ENCODE results near the gene SLC9A8.
A peak's percentile ranks its signal among the peaks of the same experiment; 100 is the strongest.

Gene SLC9A8

GRCh38 chr20:49906615-49907154 lies 94.1 kb downstream of the SLC9A8 start:
- Histone ChIP-seq H3K4me3 (no peak overlapping the region), H3K27ac (no peak overlapping the region)

- Histone ChIP-seq H3K4me3 (no peak overlapping the region), H3K27ac (peak overlapping the region in 2 of 21 experiments; percentile 3 to 21)
Observed at GRCh38 chr20:49907405-49908257, 95.0 kb downstream of the SLC9A8 start.

- Histone ChIP-seq H3K4me3 (no peak overlapping the region), H3K27ac (no peak overlapping the region)
Observed at GRCh38 chr20:49908258-49908565, 95.6 kb downstream of the SLC9A8 start.

GRCh38 chr20:49909499-49910339 lies 97.1 kb downstream of the SLC9A8 start:
- Histone ChIP-seq H3K27ac (peak overlapping the region in 3 of 21 experiments; percentile 0 to 41 (median 26)), H3K4me3 (no peak overlapping the region)

- Histone ChIP-seq H3K27ac (peak overlapping the region in 2 of 21 experiments; percentile 0 to 13), H3K4me3 (no peak overlapping the region)
Observed at GRCh38 chr20:49910340-49910706, 97.7 kb downstream of the SLC9A8 start.

- H3K4me3 ChIP-seq = no peak overlapping the region
- no peak overlapping the region for H3K27ac ChIP-seq
Observed at GRCh38 chr20:49913399-49914047, 100.9 kb downstream of the SLC9A8 start.

- Histone ChIP-seq H3K4me3 (peak overlapping the region; percentile 75 to 100 (median 93)), H3K27ac (peak overlapping the region; percentile 61 to 100 (median 99))
Observed at GRCh38 chr20:49914310-49915117, 101.9 kb downstream of the SLC9A8 start.

- H3K4me3 ChIP-seq = peak overlapping the region; percentile 75 to 100 (median 93)
- H3K27ac ChIP-seq = peak overlapping the region; percentile 61 to 100 (median 99)
Observed at GRCh38 chr20:49915118-49915379, 102.4 kb downstream of the SLC9A8 start.

GRCh38 chr20:49915380-49916145 lies 102.9 kb downstream of the SLC9A8 start, which contains the start of gene SPATA2:
TSS of gene SPATA2 (minus strand) at chr20:49915529. CDS start at chr20:49908490, 7,039 bp downstream.
- Histone ChIP-seq H3K27ac (peak within 1 kb of the TSS; percentile 61 to 100 (median 99)), H3K4me3 (peak within 1 kb of the TSS; percentile 75 to 100 (median 93))

GRCh38 chr20:49916146-49917002 lies 103.7 kb downstream of the SLC9A8 start:
- H3K27ac ChIP-seq = peak overlapping the region in 20 of 21 experiments; percentile 92 to 100 (median 99)

GRCh38 chr20:49918446-49918845 lies 105.8 kb downstream of the SLC9A8 start:
- no peak overlapping the region for H3K27ac ChIP-seq
- H3K4me3 ChIP-seq = no peak overlapping the region

More at GRCh38 chr20:49916146-49917002, 103.7 kb downstream of the SLC9A8 start:
- peak overlapping the region; percentile 75 to 100 (median 93) for H3K4me3 ChIP-seq

- Histone ChIP-seq H3K27ac (no peak overlapping the region), H3K4me3 (no peak overlapping the region)
Observed at GRCh38 chr20:49919009-49919408, 106.4 kb downstream of the SLC9A8 start.

GRCh38 chr20:49919461-49919860 lies 106.8 kb downstream of the SLC9A8 start:
- Histone ChIP-seq H3K27ac (no peak overlapping the region), H3K4me3 (no peak overlapping the region)

- H3K27ac ChIP-seq = no peak overlapping the region
- H3K4me3 ChIP-seq = no peak overlapping the region
Observed at GRCh38 chr20:49924247-49924646, 111.6 kb downstream of the SLC9A8 start.

- Histone ChIP-seq H3K4me3 (no peak overlapping the region), H3K27ac (no peak overlapping the region)
Observed at GRCh38 chr20:49925901-49926454, 113.3 kb downstream of the SLC9A8 start.

- Histone ChIP-seq H3K27ac (peak overlapping the region in 2 of 21 experiments; percentile 31 to 49), H3K4me3 (no peak overlapping the region)
Observed at GRCh38 chr20:49928411-49929141, 115.9 kb downstream of the SLC9A8 start.

GRCh38 chr20:49929142-49929494 lies 116.5 kb downstream of the SLC9A8 start:
- Histone ChIP-seq H3K27ac (no peak overlapping the region), H3K4me3 (no peak overlapping the region)
